ACHN (cell line): ENCODE data around the gene C2orf76.
A peak's percentile ranks its signal among the peaks of the same experiment; 100 is the strongest.
"Not testable (repeated sequence)": the region's sequence is repeated elsewhere in the genome, so short reads cannot be mapped to it uniquely, and the experiment has no call there.

Source experiments
- DNase-seq: peaks from one replicate; pipeline ENCODE4 v3.0.0-alpha.2; 2015
- in situ Hi-C: cut with HindIII; loops from 2 replicates; pipeline ENCODE4 v1.10.0; 2017; ENCODE audit warnings: low sequenced_read_pairs, low pct_ligation_motif_present, low pct_unique_long_range_greater_than_20kb

C2orf76 gene

DNA sequence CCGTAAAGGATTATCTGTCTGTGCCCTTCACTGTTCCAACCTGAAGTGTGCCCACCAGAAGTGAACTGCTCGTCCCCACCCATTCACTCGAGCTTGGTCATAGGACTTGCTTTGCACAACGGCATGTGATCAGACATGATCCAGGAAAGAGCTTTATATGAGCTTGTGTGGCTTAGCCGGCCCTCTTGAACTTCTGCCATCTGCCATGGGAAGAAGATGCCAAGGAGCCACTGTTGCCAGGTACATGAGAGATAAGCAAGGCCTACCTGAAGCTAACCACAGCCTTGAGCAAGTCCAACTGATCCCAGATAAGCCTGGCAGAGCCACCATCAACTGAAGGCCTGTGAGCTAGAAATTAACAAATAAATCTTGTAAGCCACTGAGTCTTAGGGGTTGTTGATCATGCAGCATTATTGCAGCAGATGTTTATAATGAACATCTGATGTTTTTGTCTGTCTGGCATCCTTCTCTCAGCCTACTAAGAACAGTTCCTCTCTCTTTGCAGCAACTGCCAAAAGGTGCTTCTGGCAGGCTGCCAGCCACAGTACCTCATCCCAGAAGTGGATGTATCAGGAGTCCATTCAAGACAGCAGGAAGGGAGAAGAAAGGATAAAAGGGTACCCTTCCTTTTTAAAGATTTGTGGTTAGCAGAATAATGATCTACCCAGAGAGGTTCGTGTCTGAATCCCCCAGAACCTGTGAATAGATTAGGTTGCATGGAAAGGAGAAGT lies 16.9 kb upstream of the C2orf76 start:
- in situ Hi-C loops: no loop called here
- DNase-seq: no peak

- in situ Hi-C loops: no loop called here
- DNase-seq: no peak
Observed at GRCh38 chr2:119378566-119378965, 11.9 kb upstream of the C2orf76 start.

DNA sequence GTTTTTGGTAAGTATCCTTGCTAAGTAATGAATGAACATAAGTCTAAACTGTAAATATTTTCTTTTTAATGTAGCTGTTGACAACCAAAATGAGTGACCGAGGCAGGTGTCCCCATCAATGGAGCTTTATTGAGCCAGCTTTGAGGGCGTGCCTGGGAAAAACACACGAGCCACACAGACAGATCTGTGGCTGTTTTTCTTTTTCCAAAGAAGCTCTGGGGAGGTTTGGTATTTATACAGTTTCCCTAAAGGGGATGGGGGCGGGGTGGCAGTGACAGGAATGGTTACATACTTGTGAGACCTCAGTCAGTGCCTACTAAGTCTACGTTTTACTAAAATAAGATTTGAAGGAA lies 11.3 kb upstream of the C2orf76 start:
- no peak for DNase-seq
- in situ Hi-C loops: no loop called here

DNA sequence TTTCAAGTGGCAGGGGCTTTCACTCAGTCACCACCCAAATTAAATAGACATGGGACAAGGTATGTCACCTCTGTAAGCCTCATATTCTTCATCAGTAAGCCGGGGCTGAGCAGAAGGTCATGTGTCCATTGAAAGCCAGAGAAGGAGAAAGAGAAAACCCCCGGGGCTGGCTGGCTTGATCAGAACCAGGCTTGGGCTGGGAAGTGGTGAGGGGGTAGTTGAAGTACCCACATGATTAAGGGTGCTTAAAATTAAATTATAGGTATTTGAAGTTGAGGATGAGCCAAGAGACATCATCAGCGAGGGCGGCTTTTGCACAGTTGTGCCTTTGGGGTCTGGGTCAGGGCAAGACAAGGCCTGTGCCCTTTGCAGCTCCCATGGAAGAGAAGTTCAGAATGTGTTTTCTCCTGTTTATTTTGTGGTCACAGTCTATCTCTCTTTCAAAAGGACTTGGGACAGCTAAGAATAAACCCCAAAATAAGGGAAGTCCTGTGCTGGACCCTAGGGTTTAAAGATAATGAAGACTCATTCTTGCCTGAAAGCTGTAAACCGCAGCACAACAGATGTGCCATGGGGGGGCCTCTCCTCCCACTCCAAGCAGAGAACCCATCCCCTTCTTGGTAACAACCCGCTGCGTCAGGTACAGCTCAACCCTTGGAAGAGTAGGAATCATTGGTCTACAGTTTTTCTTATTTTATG lies 10.8 kb upstream of the C2orf76 start:
- DNase-seq: no peak
- in situ Hi-C loops: no loop called here

GRCh38 chr2:119376810-119377209 lies 10.2 kb upstream of the C2orf76 start:
- in situ Hi-C loops: no loop called here
- DNase-seq: no peak

DNA sequence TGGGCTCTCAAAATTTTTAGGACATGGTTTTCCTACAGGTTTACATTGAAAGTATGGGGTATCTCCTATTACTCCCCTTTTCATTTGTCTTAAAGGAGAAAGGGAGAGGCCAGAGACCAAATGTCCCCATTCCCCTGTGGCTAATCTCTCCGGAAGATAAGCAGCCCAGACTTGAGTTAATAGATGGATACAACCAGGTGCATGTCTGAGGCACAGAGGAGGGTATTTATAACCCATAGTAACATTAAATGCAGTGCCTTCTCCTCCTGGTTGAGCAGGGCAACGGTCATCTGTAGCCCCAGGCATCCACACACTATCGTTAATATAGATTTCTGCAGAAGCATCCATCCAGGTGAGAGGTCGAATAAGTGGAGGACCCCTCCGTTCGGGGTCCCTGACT lies 9.8 kb upstream of the C2orf76 start:
- DNase-seq: not testable (repeated sequence)

GRCh38 chr2:119373907-119374745 lies 7.5 kb upstream of the C2orf76 start:
- DNase-seq, in situ Hi-C loops: not testable (repeated sequence)

More for the DNA sequence above, 9.8 kb upstream of the C2orf76 start:
- in situ Hi-C loops: not testable (repeated sequence)

- in situ Hi-C loops: no loop called here
- no peak for DNase-seq
Observed at GRCh38 chr2:119372778-119373568, 6.3 kb upstream of the C2orf76 start.

DNA sequence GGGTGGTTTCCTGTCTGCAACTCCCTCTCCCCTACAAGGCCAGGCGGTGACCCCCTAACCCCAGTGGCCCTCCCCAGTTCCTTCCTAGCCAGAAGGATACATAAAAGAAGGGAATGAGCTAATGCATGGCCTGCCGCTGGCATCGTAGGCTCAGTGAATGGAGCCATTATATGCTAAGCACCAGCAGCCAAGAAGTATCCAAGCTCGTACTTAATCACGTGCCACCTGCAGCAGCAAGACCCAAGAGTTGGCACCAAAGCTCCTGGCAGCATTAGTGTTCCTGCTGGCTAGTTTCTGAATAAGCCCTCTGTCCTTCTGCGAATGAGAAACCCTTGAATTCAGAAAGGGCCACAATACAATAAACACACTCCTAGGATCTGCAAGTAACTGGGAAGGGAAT lies 4.5 kb upstream of the C2orf76 start:
- in situ Hi-C loops: no loop called here
- no peak for DNase-seq

DNA sequence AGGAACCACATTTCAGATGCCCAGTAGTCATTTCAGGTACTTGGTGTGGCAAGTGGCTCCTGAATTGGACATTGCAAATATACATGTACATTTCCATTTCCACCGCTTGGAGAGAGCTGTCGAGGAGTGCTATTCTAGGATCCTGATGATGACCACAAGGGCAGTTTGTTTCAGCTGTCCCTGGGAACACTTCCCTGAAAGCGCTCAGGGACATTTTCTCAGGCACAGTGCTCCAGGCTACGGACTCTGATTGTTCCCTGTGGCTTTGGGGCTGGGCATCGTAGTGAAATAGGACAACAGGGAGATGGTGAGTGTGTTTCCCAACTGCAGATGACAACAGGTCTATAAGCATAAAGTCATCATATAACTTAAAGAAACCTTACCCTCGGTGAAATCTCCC lies 3.2 kb upstream of the C2orf76 start:
- in situ Hi-C loops: no loop called here
- no peak for DNase-seq

DNA sequence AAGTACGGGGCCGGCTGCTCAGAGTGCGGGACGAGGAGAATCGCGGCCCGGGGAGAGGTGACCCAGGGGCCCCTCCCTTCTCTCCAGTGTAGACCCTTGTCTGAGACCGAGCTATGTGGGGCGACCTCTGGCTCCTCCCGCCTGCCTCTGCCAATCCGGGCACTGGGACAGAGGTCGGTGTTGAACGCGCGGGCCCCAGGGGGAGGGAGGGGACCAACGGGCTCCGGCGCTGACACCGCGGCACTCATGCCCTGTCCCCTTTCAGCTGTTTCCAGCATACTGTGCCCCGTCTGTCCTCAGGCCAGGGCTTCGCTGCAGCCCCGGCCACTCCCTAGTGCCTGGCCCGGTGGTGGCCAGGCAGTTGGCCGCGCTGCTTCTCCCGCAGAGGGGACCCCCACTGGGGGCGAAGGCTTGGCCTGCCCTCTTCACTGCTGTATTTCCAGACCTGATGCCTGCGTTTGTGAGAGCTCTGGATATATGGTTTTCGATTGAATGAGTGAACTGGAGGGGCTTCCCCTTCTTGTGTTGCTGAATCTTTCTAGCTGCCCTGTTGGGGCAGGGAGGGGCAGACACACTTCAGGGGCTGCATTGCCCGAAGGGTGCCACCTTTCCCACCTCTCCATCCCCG lies 952 bp upstream of the C2orf76 start:
- in situ Hi-C loops: no loop called here
- DNase-seq: peak; percentile 42

DNA sequence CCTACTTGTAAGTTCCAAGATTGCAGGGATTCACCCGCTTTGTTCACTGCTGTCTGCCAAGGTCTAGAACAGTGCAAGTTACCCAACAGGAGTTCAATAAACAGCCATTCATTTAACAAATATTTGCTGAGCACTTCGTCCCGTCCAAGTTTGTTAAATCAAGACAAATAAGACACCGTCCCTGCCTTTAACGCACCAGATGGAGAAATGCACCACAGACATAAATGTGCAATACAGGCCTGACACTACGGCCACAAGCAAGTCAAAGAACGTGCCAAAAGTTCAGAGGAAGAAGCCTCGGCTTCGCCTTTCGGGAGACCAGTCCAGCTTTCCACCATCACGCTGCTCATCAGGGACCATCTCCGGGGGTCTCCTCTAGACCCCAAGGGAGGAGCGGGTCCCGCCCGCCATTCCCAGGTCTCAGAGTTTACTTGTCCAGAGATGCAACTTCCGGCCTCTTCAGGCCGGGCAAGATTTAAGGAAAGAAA lies 429 bp downstream of the C2orf76 start:
- in situ Hi-C loops: no loop called here
- DNase-seq: peak; percentile 31

DNA sequence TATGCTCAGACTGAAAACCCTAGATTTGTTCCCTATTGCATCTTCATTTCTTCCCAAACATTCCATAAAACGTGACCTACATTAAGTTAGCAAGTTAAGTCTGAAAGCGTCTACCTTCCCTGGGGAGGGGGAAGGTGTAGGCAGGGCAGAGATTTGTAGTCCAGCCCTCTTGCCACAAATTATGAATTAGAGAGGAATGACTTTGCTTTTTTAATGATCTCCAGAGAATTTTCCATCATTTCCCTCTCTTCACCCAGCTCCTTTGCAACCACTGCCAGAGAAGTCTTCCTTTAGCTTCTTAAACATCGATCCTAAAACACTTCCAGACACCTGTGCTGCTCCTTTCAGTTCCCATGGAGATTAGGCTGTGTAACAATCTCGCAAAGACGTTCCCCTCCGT lies 1.2 kb downstream of the C2orf76 start:
- no peak for DNase-seq
- in situ Hi-C loops: no loop called here

DNA sequence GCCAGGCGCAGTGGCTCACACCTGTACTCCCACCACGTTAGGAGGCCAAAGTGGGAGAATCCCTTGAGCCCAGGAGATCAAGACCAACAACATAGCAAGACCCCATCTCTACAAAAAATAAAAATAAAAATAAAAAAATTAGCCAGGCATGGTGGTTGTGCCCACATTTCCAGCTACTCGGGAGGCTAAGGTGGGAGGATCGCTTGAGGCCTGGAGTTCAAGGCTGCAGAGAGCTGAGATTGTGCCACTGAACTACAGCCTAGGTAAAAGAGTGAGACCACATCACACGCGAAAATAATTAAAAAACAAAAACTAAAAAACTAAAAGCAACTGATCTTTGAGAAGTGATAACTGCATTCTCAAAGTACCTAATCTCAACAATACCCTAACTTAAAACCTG lies 1.8 kb downstream of the C2orf76 start:
- in situ Hi-C loops: no loop called here
- DNase-seq: no peak

- in situ Hi-C loops: no loop called here
- no peak for DNase-seq
Observed at GRCh38 chr2:119360423-119360966, 6.1 kb downstream of the C2orf76 start.

- no peak for DNase-seq
- in situ Hi-C loops: no loop called here
Observed at GRCh38 chr2:119359774-119360173, 6.9 kb downstream of the C2orf76 start.

DNA sequence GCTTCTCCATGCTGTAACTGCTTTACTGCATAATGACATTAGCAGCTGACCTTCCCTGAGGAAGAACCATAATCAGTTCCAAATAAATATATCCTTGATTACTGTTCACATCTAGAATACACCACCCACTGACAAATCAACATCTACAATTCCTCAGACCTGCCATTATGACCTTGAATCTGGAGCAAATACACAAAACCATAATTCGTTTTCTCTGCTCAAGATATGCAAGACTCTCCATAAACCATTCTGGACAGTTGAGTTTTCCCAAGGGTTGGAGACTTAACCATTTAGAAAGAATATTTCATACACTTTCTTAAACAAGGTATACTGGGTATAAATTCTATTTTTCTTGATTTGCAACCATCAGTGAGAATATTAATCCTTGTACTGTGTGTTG lies 11.8 kb downstream of the C2orf76 start:
- in situ Hi-C loops: no loop called here

DNA sequence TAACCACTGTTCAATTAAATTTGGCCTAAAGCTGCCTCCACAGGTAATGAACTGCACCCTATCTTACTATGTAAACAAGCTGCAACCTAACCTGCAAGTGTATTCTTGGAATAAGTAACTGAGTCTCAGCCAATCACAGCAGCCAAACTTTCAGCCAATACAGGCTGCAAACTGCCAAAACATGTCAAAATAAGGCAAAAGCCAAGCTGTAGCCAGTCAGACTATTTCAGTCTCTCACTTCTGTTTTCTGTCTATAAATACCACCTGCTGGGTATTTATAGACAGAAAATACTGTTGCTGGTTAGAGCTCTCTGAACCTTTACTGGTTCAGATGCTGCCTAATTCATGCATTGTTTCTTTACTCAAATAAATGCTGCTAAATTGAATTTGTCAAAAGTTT lies 14.3 kb downstream of the C2orf76 start:
- DNase-seq: no peak
- in situ Hi-C loops: no loop called here

More for the DNA sequence above, 11.8 kb downstream of the C2orf76 start:
- DNase-seq: no peak
